ENCODE data around the gene THSD4. TPM values are rescaled to one million over a fixed set of nuclear protein-coding genes. Genes with fewer than 3 reads are reported as not detected.

The THSD4 gene
- total RNA-seq, 4 donors from 2014 or later = 2.7 to 49.2 (median 15.8) TPM

GRCh38 chr15:71185706-71186105, 70.4 kb downstream of the THSD4 start:
- DNase-seq (ENCODE audit: low spot score) = no peak
- TF ChIP-seq CTCF (IDR thresholded peaks at IDR 0.05) = no peak
- ATAC-seq (ENCODE audit: low FRiP score) = no peak

- no peak for DNase-seq (ENCODE audit: low spot score)
- ATAC-seq (ENCODE audit: low FRiP score) = no peak
Measured at GRCh38 chr15:71186267-71186666, 71.0 kb downstream of the THSD4 start.

GRCh38 chr15:71187078-71187477, 71.8 kb downstream of the THSD4 start:
- DNase-seq (ENCODE audit: low spot score) (no peak), ATAC-seq (ENCODE audit: low FRiP score) (no peak)
- TF ChIP-seq CTCF (IDR thresholded peaks at IDR 0.05) = no peak

More at GRCh38 chr15:71186267-71186666, 71.0 kb downstream of the THSD4 start:
- no peak for TF ChIP-seq CTCF (IDR thresholded peaks at IDR 0.05)

GRCh38 chr15:71187526-71187925, 72.3 kb downstream of the THSD4 start:
- TF ChIP-seq CTCF (IDR thresholded peaks at IDR 0.05) = no peak
- ATAC-seq (ENCODE audit: low FRiP score) (no peak), DNase-seq (ENCODE audit: low spot score) (no peak)

- no peak for DNase-seq (ENCODE audit: low spot score)
- no peak for TF ChIP-seq CTCF (IDR thresholded peaks at IDR 0.05)
- no peak for ATAC-seq (ENCODE audit: low FRiP score)
Measured at GRCh38 chr15:71189718-71190117, 74.4 kb downstream of the THSD4 start.

- ATAC-seq (ENCODE audit: low FRiP score) (no peak), DNase-seq (ENCODE audit: low spot score) (no peak)
- no peak for TF ChIP-seq CTCF (IDR thresholded peaks at IDR 0.05)
Measured at GRCh38 chr15:71191296-71191695, 76.0 kb downstream of the THSD4 start.

GRCh38 chr15:71192816-71193215, 77.5 kb downstream of the THSD4 start:
- ATAC-seq (ENCODE audit: low FRiP score) (no peak), DNase-seq (ENCODE audit: low spot score) (no peak)
- TF ChIP-seq CTCF (IDR thresholded peaks at IDR 0.05) = no peak
